Astrocyte (in vitro differentiated cells and primary cell): ENCODE measurements around the gene OTUB2. TPM values are rescaled to one million over a fixed set of nuclear protein-coding genes. Genes with fewer than 3 reads are reported as not detected.

ENCODE experiments used
- DNase-seq: peaks from one replicate; pipeline ENCODE4 v3.0.0-alpha.2; 2010; ENCODE audit warnings: low read depth
- FAIRE-seq: peaks from 2 replicates; lab custom pipeline; 2011; peaks lifted over from hg19 to GRCh38; lab: Jason Lieb, UNC
- H2AFZ ChIP-seq: 2 replicates; pipeline ENCODE4 v1.6.0; 2012; ENCODE audit warnings: low read depth, low read length, inconsistent platforms
- H3K27ac ChIP-seq: 2 replicates; pipeline ENCODE4 v1.5.1; 2011; ENCODE audit warnings: low read depth, low read length, inconsistent platforms
- H3K27me3 ChIP-seq: 2 replicates; pipeline ENCODE4 v1.6.0; 2011; ENCODE audit warnings: low read length, inconsistent platforms; ENCODE audit not compliant: insufficient read depth
- H3K36me3 ChIP-seq: 2 replicates; pipeline ENCODE4 v1.5.1; 2011; ENCODE audit warnings: low read length, inconsistent platforms; ENCODE audit not compliant: insufficient read depth
- H3K4me1 ChIP-seq: 2 replicates; pipeline ENCODE4 v1.5.1; 2011; ENCODE audit warnings: low read length, inconsistent platforms; ENCODE audit not compliant: insufficient read depth
- H3K4me2 ChIP-seq: 2 replicates; pipeline ENCODE4 v1.6.0; 2012; ENCODE audit warnings: low read length, inconsistent platforms
- H3K4me3 ChIP-seq: 2 replicates; pipeline ENCODE4 v1.5.1; 2011; ENCODE audit warnings: low read depth, mild to moderate bottlenecking, low read length, inconsistent platforms; ENCODE audit not compliant: insufficient read depth
- H3K79me2 ChIP-seq: 2 replicates; pipeline ENCODE4 v1.6.0; 2012; ENCODE audit warnings: mild to moderate bottlenecking, low read length, inconsistent platforms; ENCODE audit not compliant: insufficient read depth
- H3K9ac ChIP-seq: 2 replicates; pipeline ENCODE4 v1.6.0; 2012; ENCODE audit warnings: mild to moderate bottlenecking, low read length, inconsistent platforms
- H3K9me3 ChIP-seq: 2 replicates; pipeline ENCODE4 v1.5.1; 2012; ENCODE audit warnings: low read depth, mild to moderate bottlenecking, low read length, inconsistent platforms; ENCODE audit not compliant: insufficient read depth
- H4K20me1 ChIP-seq: 2 replicates; pipeline ENCODE4 v1.6.0; 2012; ENCODE audit warnings: low read length, inconsistent platforms; ENCODE audit not compliant: insufficient read depth
- H3K27ac Mint-ChIP-seq: one replicate; pipeline ENCODE4 v1.8.0; 2021; ENCODE audit warnings: mild to moderate bottlenecking, mixed read lengths; ENCODE audit not compliant: unreplicated experiment
- H3K27me3 Mint-ChIP-seq: one replicate; pipeline ENCODE4 v1.8.0; 2021; ENCODE audit warnings: low read depth, mixed read lengths; ENCODE audit not compliant: unreplicated experiment
- H3K36me3 Mint-ChIP-seq: one replicate; pipeline ENCODE4 v1.8.0; 2021; ENCODE audit warnings: low read depth, mixed read lengths; ENCODE audit not compliant: unreplicated experiment
- H3K4me1 Mint-ChIP-seq: one replicate; pipeline ENCODE4 v1.8.0; 2021; ENCODE audit warnings: low read depth, mixed read lengths; ENCODE audit not compliant: unreplicated experiment
- H3K4me3 Mint-ChIP-seq: one replicate; pipeline ENCODE4 v1.8.0; 2021; ENCODE audit warnings: mild to moderate bottlenecking, moderate library complexity, mixed read lengths; ENCODE audit not compliant: unreplicated experiment
- H3K9me3 Mint-ChIP-seq: one replicate; pipeline ENCODE4 v1.8.0; 2021; ENCODE audit warnings: mild to moderate bottlenecking, mixed read lengths; ENCODE audit not compliant: unreplicated experiment
- CTCF ChIP-seq: IDR thresholded peaks from 2 replicates; pipeline ENCODE4 v1.5.1; 2011; ENCODE audit warnings: low read depth, mild to moderate bottlenecking, inconsistent platforms, low read length, moderate library complexity; ENCODE audit not compliant: insufficient read depth
- EZH2 ChIP-seq: IDR thresholded peaks from 2 replicates; pipeline ENCODE4 v1.6.1; 2012; ENCODE audit warnings: mild to moderate bottlenecking, low read length, inconsistent platforms; ENCODE audit not compliant: insufficient read depth
- total RNA-seq: library from RNA; stranded (reverse); gene quantifications from 2 replicates; pipeline ENCODE4 v1.2.1, GENCODE V29; 2021

Gene OTUB2
- total RNA-seq, 1 donor from 2014 or later = 3.3 TPM

GRCh38 chr14:93982230-93983007 is 43.7 kb upstream of the OTUB2 start:
- Histone ChIP-seq H2AFZ (no peak overlapping the region), H3K9ac (no peak overlapping the region), H3K27ac (no peak overlapping the region), H3K4me2 (no peak overlapping the region), H3K79me2 (no peaks in the 10 kb centered on the region), H3K4me1 (peaks cover 26% of the 10 kb centered on the region), H3K9me3 (no peaks in the 10 kb centered on the region), H4K20me1 (no peaks in the 10 kb centered on the region), H3K27me3 (peaks cover 3% of the 10 kb centered on the region), H3K4me3 (no peak overlapping the region), H3K36me3 (no peaks in the 10 kb centered on the region)
- no peak overlapping the region for H3K4me3 Mint-ChIP-seq
- peaks cover 34% of the 10 kb centered on the region for H3K27me3 Mint-ChIP-seq
- TF ChIP-seq EZH2 = no peak
- no peaks in the 10 kb centered on the region for H3K36me3 Mint-ChIP-seq
- no peak for DNase-seq
- H3K4me1 Mint-ChIP-seq = peaks cover 17% of the 10 kb centered on the region
- FAIRE-seq = no peak
- H3K27ac Mint-ChIP-seq = no peak overlapping the region
- H3K9me3 Mint-ChIP-seq = no peaks in the 10 kb centered on the region

- H3K9ac ChIP-seq = no peak overlapping the region
- FAIRE-seq = peak; percentile 32
Measured at GRCh38 chr14:93984070-93984469, 42.1 kb upstream of the OTUB2 start.

DNA sequence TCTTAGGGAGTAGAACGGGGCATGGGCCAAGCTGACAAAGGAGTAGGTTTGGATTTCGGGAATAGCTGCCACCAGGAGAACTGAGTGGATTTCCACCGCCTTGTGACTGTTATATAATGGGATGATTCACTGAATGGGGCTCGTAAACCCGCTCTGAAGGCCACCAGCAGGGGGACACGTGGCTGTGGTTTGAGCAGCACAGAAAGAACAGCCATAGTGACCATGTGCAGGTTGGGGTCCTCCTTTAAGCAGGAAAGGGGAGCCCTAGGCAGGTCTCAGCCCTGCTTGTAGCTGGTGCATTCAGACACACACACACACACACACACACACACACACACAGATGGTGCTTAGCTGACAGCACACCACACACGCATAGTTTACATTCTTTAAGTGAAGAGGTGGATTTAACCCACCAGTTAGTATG is 41.1 kb upstream of the OTUB2 start:
- H3K9me3 ChIP-seq = no peaks in the 10 kb centered on the region
- H3K4me2 ChIP-seq = peak overlapping the region; percentile 68
- Mint-ChIP-seq H3K4me1 (peaks cover 17% of the 10 kb centered on the region), H3K27ac (peak overlapping the region; percentile 10), H3K27me3 (peaks cover 34% of the 10 kb centered on the region), H3K4me3 (peak overlapping the region; percentile 28), H3K9me3 (peaks cover 3% of the 10 kb centered on the region), H3K36me3 (no peaks in the 10 kb centered on the region)
- FAIRE-seq (no peak), DNase-seq (peak; percentile 96)
- H3K79me2 ChIP-seq = no peaks in the 10 kb centered on the region
- no peak overlapping the region for H3K27ac ChIP-seq
- peaks cover 26% of the 10 kb centered on the region for H3K4me1 ChIP-seq
- H3K36me3 ChIP-seq = no peaks in the 10 kb centered on the region
- no peaks in the 10 kb centered on the region for H4K20me1 ChIP-seq
- H3K27me3 ChIP-seq = peaks cover 3% of the 10 kb centered on the region
- H2AFZ ChIP-seq = no peak overlapping the region
- no peak overlapping the region for H3K4me3 ChIP-seq
- H3K9ac ChIP-seq = no peak overlapping the region
- TF ChIP-seq CTCF (peak; percentile 55), EZH2 (no peak)

More at GRCh38 chr14:93984070-93984469, 42.1 kb upstream of the OTUB2 start:
- Histone ChIP-seq H3K4me2 (no peak overlapping the region), H2AFZ (no peak overlapping the region), H3K27ac (no peak overlapping the region), H3K36me3 (no peaks in the 10 kb centered on the region), H3K27me3 (peaks cover 3% of the 10 kb centered on the region), H3K4me1 (peaks cover 26% of the 10 kb centered on the region), H3K79me2 (no peaks in the 10 kb centered on the region), H4K20me1 (no peaks in the 10 kb centered on the region), H3K9me3 (no peaks in the 10 kb centered on the region), H3K4me3 (no peak overlapping the region)
- H3K36me3 Mint-ChIP-seq = no peaks in the 10 kb centered on the region
- peaks cover 17% of the 10 kb centered on the region for H3K4me1 Mint-ChIP-seq
- TF ChIP-seq CTCF = no peak
- TF ChIP-seq EZH2 = no peak
- H3K9me3 Mint-ChIP-seq = no peaks in the 10 kb centered on the region
- H3K27ac Mint-ChIP-seq = no peak overlapping the region
- H3K27me3 Mint-ChIP-seq = peaks cover 26% of the 10 kb centered on the region
- H3K4me3 Mint-ChIP-seq = no peak overlapping the region
- peak; percentile 52 for DNase-seq
